ENCODE data around the gene NXPE3. TPM values are rescaled to one million over a fixed set of nuclear protein-coding genes. Genes with fewer than 3 reads are reported as not detected.

Gene NXPE3
- total RNA-seq, 6 experiments from 2014 or later = 0.75 to 2.9 (median 1.7) TPM

DNA sequence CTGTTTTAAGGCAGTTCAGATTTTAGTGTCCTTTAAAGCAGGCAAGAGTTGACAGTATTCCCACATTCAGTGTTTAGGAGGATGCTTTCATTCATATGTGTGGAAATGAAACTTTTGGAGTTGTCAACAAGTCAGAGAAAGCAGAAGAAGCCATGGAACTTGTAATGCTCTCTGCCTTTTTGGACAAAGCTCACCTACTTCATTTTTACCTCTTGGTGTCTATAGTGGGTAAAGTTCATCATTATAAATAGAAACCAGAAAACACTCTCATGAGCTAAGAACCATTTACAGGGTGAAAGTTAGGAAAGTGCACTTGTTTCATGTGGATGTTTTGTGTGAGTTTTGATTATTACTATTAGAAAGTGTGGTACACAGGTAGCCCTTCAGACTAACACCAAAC, 61.1 kb downstream of the NXPE3 start:
- Histone ChIP-seq H3K27me3 (no peaks in the 10 kb centered on the region), H3K27ac (peak overlapping the region in 1 of 3 donors; percentile 18), H3K9me3 (no peaks in the 10 kb centered on the region), H3K36me3 (no peaks in the 10 kb centered on the region), H3K4me3 (no peak overlapping the region), H3K4me1 (peaks cover 0 to 9% (median 0%) of the 10 kb centered on the region in 4 donors)
- ATAC-seq (peak; percentile 35 to 70 (median 54)), DNase-seq (no peak)
- no peak for TF ChIP-seq POLR2A (IDR thresholded peaks at IDR 0.05)
- TF ChIP-seq, protein P1, sequence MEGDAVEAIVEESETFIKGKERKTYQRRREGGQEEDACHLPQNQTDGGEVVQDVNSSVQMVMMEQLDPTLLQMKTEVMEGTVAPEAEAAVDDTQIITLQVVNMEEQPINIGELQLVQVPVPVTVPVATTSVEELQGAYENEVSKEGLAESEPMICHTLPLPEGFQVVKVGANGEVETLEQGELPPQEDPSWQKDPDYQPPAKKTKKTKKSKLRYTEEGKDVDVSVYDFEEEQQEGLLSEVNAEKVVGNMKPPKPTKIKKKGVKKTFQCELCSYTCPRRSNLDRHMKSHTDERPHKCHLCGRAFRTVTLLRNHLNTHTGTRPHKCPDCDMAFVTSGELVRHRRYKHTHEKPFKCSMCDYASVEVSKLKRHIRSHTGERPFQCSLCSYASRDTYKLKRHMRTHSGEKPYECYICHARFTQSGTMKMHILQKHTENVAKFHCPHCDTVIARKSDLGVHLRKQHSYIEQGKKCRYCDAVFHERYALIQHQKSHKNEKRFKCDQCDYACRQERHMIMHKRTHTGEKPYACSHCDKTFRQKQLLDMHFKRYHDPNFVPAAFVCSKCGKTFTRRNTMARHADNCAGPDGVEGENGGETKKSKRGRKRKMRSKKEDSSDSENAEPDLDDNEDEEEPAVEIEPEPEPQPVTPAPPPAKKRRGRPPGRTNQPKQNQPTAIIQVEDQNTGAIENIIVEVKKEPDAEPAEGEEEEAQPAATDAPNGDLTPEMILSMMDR (IDR thresholded peaks at IDR 0.05) = no peak
- intact Hi-C loops (cut with DNase I) = no loop called here

DNA sequence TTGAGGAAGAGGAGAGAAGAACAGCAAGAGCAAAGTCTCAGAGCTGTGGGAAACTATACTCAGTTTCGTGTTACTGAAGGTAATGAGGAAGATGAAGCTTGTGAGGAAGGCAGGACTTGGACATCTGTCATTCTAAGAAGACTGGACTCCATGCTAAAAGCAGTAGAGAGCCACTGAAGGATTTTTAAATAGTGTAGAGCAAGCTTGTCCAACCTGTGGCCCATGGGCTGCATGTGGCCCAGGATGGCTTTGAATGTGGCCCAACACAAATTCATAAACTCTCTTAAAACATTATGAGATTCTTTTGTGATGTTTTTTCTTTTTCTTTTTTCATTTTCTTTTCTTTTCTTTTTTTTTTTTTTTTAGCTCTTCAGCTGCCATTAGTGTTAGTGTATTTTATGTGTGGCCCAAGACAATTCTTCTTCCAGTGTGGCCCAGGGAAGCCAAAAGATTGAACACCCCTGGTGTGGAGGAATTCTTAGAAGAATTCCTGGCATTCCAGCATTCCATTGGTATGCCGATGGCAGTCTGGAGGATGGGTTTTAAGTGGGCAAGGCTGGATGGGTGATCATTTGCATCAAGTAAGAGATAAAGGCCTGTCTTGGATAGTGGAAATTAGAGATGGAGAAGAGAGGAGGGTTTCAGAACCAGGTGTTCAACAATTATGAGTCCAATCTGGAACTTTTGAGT, 63.4 kb downstream of the NXPE3 start:
- Histone ChIP-seq H3K9me3 (no peaks in the 10 kb centered on the region), H3K27me3 (no peaks in the 10 kb centered on the region), H3K36me3 (no peaks in the 10 kb centered on the region), H3K4me3 (no peak overlapping the region), H3K27ac (no peak overlapping the region), H3K4me1 (peaks cover 0 to 8% (median under 1%) of the 10 kb centered on the region in 4 donors)
- no peak for DNase-seq
- WGBS (ENCODE audit: insufficient coverage, low coverage, low lambda C conversion rate, missing lambda C conversion rate) = 79% methylated on average over 2 of the region's 2 CpGs
- no peak for ATAC-seq
- intact Hi-C loops (cut with DNase I) = no loop called here
- TF ChIP-seq, protein P1 (IDR thresholded peaks at IDR 0.05) = no peak

DNA sequence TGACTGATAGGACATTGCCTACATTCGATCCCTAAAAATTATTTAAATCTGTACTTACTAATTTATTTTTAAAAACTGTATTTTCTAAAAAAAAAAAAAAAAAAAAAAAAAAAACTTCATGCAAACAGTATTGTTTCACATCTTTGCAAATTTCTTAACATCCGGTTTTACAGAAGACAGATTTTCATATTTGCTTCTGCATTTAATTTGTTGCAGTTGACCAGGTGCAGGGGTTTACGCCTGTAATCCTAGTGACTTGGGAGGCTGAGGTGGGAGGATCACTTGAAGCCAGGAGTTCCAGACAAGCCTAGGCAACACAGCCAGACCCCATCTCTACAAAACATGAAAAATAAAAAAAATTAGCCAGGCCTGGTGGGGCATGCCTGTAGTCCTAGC, 63.9 kb downstream of the NXPE3 start:
- TF ChIP-seq POLR2A (IDR thresholded peaks at IDR 0.05) = no peak
- TF ChIP-seq, protein P1 (IDR thresholded peaks at IDR 0.05) = no peak
- 82% methylated on average over 3 of the region's 3 CpGs for WGBS (ENCODE audit: insufficient coverage, low coverage, low lambda C conversion rate, missing lambda C conversion rate)
- ATAC-seq (no peak), DNase-seq (no peak)
- Histone ChIP-seq H3K27ac (no peak overlapping the region), H3K4me3 (no peak overlapping the region), H3K4me1 (peaks cover 0 to 13% (median 3%) of the 10 kb centered on the region in 4 donors), H3K9me3 (no peaks in the 10 kb centered on the region), H3K27me3 (no peaks in the 10 kb centered on the region), H3K36me3 (no peaks in the 10 kb centered on the region)
- intact Hi-C loops (cut with DNase I) = no loop called here

DNA sequence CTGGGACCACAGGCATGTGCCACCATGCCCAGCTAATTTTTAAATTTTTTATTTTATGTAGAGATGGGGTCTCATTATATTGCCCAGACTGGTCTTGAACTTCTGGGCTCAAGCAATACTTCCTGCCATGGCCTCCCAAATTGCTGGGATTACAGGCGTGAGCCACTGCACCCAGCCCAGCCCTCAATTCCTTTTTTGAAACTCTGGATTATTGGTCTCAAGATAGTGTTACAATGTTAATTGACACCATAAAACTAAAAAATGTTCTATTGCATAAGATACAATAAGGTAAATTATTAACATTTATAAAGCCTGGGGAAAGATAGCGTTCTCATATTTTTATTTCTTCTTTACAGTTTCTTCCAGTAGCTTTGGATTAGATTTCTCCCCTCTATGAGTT, 66.4 kb downstream of the NXPE3 start:
- TF ChIP-seq, protein P1 (IDR thresholded peaks at IDR 0.05) = no peak
- TF ChIP-seq POLR2A (IDR thresholded peaks at IDR 0.05) = no peak
- H3K4me3 ChIP-seq = no peak overlapping the region
- H3K27me3 ChIP-seq = no peaks in the 10 kb centered on the region
- DNase-seq = no peak
- 58% methylated on average over 2 of the region's 2 CpGs for WGBS (ENCODE audit: insufficient coverage, low coverage, low lambda C conversion rate, missing lambda C conversion rate)
- H3K36me3 ChIP-seq = no peaks in the 10 kb centered on the region
- H3K4me1 ChIP-seq = peaks cover 0 to 14% (median 5%) of the 10 kb centered on the region in 4 donors
- no peaks in the 10 kb centered on the region for H3K9me3 ChIP-seq
- intact Hi-C loops (cut with DNase I) = no loop called here
- no peak for ATAC-seq
- no peak overlapping the region for H3K27ac ChIP-seq
